ENCODE measurements around the gene FBXW8.

FBXW8 gene

DNA sequence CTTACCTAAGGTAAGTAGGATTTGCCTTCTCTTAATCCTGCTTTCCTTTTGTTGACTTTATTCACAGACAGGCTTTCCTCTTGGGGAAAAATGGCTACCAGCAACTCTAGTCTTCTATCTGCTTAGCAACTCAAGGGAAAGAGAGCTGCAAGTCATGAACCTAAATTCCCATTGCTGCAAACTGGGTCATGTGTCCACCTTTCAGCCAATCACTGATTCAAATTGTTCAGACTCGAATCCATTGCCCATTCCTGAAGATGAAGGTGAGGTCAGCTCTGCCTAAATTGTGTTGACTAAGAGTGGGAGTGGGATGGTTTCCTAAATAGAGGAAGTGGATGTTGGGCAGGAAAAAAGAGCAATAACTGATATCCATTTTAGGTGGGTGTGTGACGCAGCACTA lies 7.7 kb downstream of the FBXW8 start:
- ATAC-seq = no peak
- TF ChIP-seq ARNTL (CRISPR knock-in tag; IDR thresholded peaks at IDR 0.05; ENCODE audit: borderline replicate concordance, low read depth) = no peak
- no peak for TF ChIP-seq ZNF70 (CRISPR knock-in tag; IDR thresholded peaks at IDR 0.05)
- TF ChIP-seq, protein P1, sequence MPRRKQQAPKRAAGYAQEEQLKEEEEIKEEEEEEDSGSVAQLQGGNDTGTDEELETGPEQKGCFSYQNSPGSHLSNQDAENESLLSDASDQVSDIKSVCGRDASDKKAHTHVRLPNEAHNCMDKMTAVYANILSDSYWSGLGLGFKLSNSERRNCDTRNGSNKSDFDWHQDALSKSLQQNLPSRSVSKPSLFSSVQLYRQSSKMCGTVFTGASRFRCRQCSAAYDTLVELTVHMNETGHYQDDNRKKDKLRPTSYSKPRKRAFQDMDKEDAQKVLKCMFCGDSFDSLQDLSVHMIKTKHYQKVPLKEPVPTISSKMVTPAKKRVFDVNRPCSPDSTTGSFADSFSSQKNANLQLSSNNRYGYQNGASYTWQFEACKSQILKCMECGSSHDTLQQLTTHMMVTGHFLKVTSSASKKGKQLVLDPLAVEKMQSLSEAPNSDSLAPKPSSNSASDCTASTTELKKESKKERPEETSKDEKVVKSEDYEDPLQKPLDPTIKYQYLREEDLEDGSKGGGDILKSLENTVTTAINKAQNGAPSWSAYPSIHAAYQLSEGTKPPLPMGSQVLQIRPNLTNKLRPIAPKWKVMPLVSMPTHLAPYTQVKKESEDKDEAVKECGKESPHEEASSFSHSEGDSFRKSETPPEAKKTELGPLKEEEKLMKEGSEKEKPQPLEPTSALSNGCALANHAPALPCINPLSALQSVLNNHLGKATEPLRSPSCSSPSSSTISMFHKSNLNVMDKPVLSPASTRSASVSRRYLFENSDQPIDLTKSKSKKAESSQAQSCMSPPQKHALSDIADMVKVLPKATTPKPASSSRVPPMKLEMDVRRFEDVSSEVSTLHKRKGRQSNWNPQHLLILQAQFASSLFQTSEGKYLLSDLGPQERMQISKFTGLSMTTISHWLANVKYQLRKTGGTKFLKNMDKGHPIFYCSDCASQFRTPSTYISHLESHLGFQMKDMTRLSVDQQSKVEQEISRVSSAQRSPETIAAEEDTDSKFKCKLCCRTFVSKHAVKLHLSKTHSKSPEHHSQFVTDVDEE (CRISPR knock-in tag; IDR thresholded peaks at IDR 0.05) = no peak
- no peak for TF ChIP-seq CSDC2 (CRISPR knock-in tag; IDR thresholded peaks at IDR 0.05)
- no peak for TF ChIP-seq OSR1 (CRISPR knock-in tag; IDR thresholded peaks at IDR 0.05)
- TF ChIP-seq TCF4 (CRISPR knock-in tag; IDR thresholded peaks at IDR 0.05; ENCODE audit: borderline replicate concordance) = no peak

DNA sequence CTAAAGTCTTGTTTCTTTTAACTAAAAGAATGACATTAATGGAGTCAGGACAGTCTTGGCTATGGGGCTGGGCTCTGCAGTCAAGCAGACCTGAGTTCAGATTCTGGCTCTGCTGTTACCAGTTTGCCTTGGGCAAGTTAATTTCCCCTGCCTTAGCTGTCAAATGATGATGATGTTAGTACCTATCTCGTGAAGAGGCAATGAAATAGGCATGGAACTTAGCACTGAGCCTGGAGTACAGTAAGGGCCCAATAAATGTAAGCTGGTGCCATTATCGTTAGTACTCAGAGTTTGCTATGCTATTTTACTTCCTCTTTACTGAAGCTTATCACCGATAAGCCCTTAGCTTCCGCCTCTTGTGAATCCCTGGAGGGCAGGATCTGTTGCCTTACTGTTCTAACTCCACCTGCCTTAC lies 8.5 kb downstream of the FBXW8 start:
- no peak for ATAC-seq
- TF ChIP-seq, protein P2, sequence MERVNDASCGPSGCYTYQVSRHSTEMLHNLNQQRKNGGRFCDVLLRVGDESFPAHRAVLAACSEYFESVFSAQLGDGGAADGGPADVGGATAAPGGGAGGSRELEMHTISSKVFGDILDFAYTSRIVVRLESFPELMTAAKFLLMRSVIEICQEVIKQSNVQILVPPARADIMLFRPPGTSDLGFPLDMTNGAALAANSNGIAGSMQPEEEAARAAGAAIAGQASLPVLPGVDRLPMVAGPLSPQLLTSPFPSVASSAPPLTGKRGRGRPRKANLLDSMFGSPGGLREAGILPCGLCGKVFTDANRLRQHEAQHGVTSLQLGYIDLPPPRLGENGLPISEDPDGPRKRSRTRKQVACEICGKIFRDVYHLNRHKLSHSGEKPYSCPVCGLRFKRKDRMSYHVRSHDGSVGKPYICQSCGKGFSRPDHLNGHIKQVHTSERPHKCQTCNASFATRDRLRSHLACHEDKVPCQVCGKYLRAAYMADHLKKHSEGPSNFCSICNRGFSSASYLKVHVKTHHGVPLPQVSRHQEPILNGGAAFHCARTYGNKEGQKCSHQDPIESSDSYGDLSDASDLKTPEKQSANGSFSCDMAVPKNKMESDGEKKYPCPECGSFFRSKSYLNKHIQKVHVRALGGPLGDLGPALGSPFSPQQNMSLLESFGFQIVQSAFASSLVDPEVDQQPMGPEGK (CRISPR knock-in tag; IDR thresholded peaks at IDR 0.05; ENCODE audit: borderline replicate concordance) = no peak
- TF ChIP-seq ARNTL (CRISPR knock-in tag; IDR thresholded peaks at IDR 0.05; ENCODE audit: borderline replicate concordance, low read depth) (no peak), RARB (CRISPR knock-in tag; IDR thresholded peaks at IDR 0.05) (no peak), ZFP3 (CRISPR knock-in tag; IDR thresholded peaks at IDR 0.05) (no peak), TCF4 (CRISPR knock-in tag; IDR thresholded peaks at IDR 0.05; ENCODE audit: borderline replicate concordance) (no peak), OSR1 (CRISPR knock-in tag; IDR thresholded peaks at IDR 0.05) (no peak), ZC3H10 (CRISPR knock-in tag; IDR thresholded peaks at IDR 0.05) (no peak), SNAI2 (CRISPR knock-in tag; IDR thresholded peaks at IDR 0.05) (no peak), BACH2 (CRISPR knock-in tag; IDR thresholded peaks at IDR 0.05; ENCODE audit: borderline replicate concordance) (no peak), TOX (CRISPR knock-in tag; IDR thresholded peaks at IDR 0.05; ENCODE audit: borderline replicate concordance) (no peak), ZFP30 (CRISPR knock-in tag; IDR thresholded peaks at IDR 0.05) (no peak), ZNF565 (CRISPR knock-in tag; conservative IDR thresholded peaks at IDR 0.05; ENCODE audit: low read depth) (no peak), ZNF8 (CRISPR knock-in tag; IDR thresholded peaks at IDR 0.05) (no peak)
- TF ChIP-seq, protein P3, sequence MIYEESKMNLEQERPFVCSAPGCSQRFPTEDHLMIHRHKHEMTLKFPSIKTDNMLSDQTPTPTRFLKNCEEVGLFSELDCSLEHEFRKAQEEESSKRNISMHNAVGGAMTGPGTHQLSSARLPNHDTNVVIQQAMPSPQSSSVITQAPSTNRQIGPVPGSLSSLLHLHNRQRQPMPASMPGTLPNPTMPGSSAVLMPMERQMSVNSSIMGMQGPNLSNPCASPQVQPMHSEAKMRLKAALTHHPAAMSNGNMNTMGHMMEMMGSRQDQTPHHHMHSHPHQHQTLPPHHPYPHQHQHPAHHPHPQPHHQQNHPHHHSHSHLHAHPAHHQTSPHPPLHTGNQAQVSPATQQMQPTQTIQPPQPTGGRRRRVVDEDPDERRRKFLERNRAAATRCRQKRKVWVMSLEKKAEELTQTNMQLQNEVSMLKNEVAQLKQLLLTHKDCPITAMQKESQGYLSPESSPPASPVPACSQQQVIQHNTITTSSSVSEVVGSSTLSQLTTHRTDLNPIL (CRISPR knock-in tag; IDR thresholded peaks at IDR 0.05; ENCODE audit: low read depth) = no peak
- TF ChIP-seq, protein P4, sequence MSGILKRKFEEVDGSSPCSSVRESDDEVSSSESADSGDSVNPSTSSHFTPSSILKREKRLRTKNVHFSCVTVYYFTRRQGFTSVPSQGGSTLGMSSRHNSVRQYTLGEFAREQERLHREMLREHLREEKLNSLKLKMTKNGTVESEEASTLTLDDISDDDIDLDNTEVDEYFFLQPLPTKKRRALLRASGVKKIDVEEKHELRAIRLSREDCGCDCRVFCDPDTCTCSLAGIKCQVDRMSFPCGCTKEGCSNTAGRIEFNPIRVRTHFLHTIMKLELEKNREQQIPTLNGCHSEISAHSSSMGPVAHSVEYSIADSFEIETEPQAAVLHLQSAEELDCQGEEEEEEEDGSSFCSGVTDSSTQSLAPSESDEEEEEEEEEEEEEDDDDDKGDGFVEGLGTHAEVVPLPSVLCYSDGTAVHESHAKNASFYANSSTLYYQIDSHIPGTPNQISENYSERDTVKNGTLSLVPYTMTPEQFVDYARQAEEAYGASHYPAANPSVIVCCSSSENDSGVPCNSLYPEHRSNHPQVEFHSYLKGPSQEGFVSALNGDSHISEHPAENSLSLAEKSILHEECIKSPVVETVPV (CRISPR knock-in tag; IDR thresholded peaks at IDR 0.05) = no peak

DNA sequence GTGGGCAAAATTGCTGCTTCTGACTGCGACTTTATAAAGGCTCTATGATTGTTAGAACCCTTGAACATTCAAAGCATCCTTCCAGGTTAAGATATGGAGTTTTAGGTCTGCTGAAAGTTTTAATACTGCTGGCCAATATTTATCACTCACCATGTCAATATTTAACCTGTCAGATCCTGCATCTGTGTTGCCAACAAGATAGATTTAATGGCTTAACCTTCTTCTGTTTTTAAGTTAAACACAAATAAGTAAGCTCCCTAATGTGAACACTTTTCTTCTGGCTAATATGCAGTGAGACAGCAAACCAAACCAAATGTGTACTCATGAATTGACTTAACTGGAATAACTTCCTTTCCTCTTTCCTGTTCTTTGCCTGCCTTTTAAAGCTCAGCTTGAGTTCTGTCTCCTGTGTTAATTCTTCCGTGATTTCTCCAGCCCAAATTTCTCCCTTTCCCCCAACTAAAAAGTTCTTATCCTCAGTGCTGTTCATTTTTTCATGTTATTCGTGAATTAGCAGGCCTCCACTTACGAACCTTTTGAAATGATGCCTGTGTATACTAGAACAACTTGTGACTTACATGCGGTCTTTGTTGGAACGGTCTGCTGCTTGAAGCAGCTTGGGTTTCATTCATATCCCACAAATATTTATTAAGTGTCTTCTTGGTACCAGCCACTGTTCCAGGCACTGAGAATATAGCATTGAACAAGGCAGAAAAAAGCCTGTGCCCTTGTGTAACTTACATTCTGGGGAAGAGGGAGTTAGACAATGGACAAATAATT lies 9.1 kb downstream of the FBXW8 start:
- TF ChIP-seq, protein P1 (CRISPR knock-in tag; IDR thresholded peaks at IDR 0.05) = no peak
- ATAC-seq = no peak
